Thyroid gland (tissue), 4 donors: ENCODE data around the gene OTP.

Experiments used
- POLR2A ChIP-seq, 2 donors: fragments of 450-650 bp; IDR thresholded peaks; one replicate each; pipeline ENCODE4 v1.6.1; 2017; ENCODE audit warnings: antibody characterized with exemption in 2 of 2, mild to moderate bottlenecking in 2 of 2, moderate library complexity in 1 of 2
- TF ChIP-seq, protein P1 (sequence below), 6 experiments: fragments of 200-600 bp in 3 of 6; fragments of 450-650 bp in 3 of 6; sonication (generic) in 3 of 6; IDR thresholded peaks; one replicate each; pipeline ENCODE4 v1.5.1; 2016 to 2019; ENCODE audit warnings: antibody characterized with exemption in 6 of 6, mild to moderate bottlenecking in 2 of 6, inconsistent platforms in 1 of 6, moderate library complexity in 1 of 6

DNA sequence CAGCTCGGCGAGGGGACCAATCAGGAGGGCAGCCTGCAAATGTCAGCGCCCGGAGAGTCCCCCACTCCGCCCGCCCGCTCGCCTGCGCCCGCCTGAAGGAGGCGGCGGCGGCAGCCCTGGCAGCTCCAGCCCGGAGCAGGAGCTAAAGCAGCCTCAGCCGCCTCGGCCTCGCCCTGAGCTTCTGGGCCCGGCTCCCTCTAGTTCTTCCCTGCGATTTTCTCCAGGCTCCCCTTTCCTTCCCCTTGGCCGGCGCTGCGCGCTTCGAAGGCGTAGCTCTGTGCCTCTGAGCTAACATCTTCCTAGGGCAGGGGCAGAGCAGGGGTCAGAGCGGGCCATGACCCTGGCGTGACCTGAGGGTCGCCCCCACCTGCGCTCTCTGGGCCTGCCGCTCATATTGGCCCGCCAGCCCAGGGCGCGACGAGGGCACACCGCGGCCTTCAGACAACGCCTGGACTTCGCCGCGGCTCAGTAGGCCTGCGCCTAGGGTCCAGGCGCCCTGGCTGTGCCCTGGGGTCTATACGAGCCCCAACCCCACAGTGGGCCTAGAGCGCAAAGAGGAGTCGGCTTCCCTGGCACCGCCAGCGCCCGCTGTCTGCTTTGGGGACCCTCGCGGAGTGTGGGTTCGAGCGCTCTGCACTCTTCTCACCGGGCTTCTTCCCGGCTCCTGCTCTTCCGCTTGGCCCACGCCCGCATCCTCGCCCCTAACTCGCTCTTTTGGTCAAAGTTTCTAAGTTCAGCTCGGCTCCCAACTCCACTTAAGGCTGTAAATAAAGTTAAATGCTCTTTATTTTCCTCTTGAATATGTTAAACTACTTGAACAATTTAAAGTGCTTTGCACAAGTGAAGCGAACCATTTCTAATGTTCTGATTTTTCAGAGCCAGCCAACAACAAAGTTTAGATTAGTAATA is 504 bp upstream of the OTP start:
- TF ChIP-seq, protein P1, sequence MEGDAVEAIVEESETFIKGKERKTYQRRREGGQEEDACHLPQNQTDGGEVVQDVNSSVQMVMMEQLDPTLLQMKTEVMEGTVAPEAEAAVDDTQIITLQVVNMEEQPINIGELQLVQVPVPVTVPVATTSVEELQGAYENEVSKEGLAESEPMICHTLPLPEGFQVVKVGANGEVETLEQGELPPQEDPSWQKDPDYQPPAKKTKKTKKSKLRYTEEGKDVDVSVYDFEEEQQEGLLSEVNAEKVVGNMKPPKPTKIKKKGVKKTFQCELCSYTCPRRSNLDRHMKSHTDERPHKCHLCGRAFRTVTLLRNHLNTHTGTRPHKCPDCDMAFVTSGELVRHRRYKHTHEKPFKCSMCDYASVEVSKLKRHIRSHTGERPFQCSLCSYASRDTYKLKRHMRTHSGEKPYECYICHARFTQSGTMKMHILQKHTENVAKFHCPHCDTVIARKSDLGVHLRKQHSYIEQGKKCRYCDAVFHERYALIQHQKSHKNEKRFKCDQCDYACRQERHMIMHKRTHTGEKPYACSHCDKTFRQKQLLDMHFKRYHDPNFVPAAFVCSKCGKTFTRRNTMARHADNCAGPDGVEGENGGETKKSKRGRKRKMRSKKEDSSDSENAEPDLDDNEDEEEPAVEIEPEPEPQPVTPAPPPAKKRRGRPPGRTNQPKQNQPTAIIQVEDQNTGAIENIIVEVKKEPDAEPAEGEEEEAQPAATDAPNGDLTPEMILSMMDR (IDR thresholded peaks at IDR 0.05), result no peak
- no peak for TF ChIP-seq POLR2A (IDR thresholded peaks at IDR 0.05)
